Stimulated activated naive CD8-positive, alpha-beta T cell treated with anti-CD3 and anti-CD28 coated beads, Interleukin-15, Interleukin-2, amounts not matched to agents 100 U/mL and 50 U/mL, for 24 hours (primary cell): ENCODE measurements around the gene SAT1.

Source experiments
- ATAC-seq: fragments of 150-1000 bp; cut with Tn5 transposase; one replicate; pipeline ENCODE4 v1.10.0; 2021
- DNase-seq: peaks from one replicate; pipeline ENCODE4 v3.0.0; 2021

SAT1 gene

DNA sequence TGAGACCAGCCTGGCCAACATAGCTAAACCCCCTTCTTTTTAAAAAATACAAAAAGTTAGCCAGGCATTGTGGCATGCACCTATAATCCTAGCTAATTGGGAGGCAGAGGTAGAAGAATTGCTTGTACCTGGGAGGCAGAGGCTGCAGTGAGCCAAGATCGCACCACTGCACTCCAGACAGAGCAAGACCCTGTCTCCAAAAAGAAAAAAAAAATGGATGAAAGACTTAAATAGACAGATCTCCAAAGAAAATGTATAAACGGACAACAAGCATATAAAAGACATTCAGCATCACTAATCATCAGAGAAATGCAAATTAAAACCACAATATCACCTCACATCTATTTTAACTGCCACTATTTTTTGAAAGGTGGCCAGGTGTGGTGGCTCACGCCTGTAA, 6.6 kb upstream of the SAT1 start:
- DNase-seq (no peak), ATAC-seq (no peak)

DNA sequence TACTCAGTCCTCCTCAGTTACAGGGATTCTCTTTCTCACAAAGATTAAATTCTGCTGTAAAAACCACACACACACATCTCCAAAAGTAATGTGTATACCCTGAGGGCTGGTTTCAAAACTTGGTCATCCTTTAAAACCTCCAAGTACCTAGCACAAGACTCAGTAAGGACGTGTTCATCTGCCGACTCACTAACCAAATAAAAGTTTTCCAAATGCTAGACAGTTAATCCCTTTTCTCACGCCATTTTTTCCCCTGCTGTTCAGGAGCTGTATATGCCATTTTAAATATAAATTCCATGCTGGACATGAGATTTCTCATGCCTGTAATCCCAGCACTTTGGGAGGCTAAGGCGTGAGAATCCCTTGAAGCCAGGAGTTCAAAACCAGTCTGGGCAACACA, 3.9 kb upstream of the SAT1 start:
- no peak for ATAC-seq

DNA sequence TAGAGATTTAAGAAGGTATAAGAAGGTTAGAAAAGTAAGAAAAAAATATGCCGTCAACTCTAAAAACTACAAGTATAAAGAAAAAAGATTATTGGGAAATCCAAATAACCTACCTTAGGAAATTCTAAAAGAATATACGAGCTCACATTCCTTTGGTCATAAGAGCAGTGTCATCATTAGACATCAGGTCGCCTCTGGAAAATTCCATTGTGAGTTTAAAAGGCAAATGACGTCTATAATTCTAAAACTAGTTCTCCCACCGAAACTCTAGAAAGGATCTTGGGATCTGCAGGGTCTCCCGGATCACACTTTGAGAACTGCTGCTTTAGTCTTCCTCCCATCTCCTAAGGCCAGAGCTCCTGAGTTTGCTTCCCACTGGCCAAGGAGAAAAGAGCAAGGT, 518 bp upstream of the SAT1 start:
- no peak for DNase-seq

More for the DNA sequence above, 3.9 kb upstream of the SAT1 start:
- DNase-seq, result no peak

DNA sequence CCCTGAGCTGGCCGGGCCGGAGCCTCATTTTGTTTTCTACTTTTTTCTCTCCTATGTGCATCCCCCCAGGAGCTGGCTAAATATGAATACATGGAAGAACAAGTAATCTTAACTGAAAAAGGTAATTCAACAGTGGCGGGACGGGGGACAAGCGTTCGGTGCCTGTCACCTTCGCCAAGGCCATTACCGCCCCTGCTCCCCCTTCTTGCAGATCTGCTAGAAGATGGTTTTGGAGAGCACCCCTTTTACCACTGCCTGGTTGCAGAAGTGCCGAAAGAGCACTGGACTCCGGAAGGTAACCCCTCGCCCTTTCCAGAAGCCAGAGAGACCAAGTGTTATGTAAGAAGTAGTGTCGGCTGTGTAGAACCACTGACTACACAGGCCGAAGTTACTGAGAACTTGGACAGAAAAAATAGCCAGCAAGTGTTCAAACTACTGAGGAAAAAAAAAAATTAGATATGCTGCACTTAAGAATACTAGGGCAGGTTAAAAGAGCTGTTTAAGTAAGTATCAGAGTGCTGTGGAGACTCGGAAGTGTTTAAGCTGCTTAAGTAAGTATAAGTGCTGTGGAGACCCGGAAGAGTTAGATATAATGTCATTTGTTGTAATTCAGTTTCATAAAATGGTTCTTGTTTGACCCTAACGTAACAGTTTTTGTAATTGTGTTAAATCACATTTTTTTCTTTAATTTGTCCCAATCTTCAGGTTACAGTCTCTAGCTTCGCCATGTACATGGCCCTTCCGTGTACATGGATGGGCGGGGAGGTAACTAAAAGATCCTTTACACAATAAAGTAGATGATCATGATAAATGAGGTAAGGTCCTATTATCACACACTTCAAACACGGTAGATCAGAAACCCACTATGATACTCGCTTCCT, 856 bp downstream of the SAT1 start:
- DNase-seq (peak; percentile 15), ATAC-seq (no peak)

More for the DNA sequence above, 518 bp upstream of the SAT1 start:
- no peak for ATAC-seq

DNA sequence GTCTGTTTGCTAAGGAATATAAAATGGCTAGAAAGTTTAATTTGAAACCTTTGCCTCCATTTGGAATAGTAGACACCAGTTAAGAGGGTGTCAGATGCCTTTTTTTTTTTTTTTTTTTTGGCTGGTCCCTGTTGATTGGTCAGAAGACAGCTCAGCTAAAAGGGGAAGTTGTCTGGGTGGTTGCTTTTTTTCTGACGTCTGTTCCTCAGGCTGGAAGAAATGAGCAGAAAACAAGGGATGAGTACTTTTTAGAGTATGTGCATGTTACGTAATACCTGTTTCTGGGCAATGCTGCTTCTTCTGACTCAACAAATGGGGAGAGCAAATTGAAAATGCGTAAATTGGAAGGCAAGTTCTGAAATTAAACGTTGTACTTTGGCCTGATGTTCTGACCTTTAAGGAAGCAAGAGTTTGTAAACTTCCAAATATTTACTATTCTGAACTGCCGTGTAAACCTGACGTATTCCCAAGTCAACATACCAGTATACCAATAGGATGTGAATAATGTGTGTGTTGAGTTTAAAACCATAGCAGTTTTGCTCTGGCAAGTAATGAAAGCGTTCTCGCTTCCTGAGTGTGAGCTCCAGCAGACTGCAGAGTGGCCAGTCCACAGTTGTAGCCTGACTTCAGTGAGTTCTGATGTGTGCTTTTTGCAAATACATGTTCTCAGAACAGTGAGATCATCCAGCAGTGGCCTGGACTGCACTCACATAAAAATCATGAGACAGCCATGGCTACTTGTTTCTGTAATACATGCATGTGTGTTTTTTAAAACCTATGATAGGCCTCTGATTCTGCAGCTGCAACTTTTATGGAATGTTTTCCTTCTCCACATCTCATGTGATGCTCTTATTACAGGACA, 1.7 kb downstream of the SAT1 start:
- no peak for DNase-seq
- no peak for ATAC-seq

DNA sequence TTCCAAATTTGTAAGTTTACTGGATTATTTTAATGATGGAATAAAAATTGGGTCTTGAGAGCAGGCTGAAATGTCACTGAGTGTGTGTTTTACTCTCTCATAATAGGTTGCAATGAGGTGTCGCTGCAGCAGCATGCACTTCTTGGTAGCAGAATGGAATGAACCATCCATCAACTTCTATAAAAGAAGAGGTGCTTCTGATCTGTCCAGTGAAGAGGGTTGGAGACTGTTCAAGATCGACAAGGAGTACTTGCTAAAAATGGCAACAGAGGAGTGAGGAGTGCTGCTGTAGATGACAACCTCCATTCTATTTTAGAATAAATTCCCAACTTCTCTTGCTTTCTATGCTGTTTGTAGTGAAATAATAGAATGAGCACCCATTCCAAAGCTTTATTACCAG, 2.6 kb downstream of the SAT1 start:
- ATAC-seq (no peak), DNase-seq (no peak)

DNA sequence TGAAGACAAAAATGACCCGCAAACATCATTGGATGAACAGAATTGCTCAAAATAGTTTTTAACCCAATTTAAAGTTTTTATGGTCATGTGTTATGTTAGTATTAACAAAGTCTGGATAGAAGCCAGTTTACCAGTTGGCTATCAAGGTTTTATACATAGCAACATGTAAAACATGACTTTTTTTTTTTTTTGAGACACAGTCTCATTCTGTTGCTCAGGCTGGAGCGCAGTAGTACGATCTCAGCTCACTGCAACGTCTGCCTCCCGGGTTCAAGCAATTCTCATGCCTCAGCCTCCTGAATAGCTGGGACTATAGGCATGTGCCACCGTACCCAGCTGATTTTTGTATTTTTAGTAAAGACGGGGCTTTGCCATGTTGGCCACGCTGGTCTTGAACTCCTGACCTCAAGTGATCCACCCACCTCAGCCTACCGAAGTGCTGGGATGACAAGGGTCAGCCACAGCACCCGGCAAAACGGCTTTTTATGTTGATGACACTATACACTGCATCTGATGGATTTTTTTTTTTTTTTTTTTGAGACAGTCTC, 3.4 kb downstream of the SAT1 start:
- DNase-seq (no peak), ATAC-seq (no peak)

DNA sequence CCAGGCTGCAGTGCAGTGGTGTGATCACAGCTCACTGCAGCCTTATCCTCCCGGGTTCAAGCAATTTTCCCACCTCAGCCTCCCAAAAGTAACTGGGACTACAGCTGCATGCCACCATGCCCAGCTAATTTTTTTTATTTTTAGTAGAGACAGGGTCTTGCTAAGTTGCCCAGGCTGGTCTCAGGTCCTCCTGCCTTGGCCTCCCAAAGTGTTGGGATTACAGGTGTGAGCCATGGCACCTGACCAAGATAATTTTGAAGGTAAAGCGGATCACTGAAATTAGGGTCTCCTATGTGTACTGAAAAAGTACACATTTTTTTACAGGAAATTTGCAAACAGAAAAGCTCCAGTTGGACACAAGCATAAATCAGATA, 4.8 kb downstream of the SAT1 start:
- ATAC-seq (no peak), DNase-seq (no peak)

DNA sequence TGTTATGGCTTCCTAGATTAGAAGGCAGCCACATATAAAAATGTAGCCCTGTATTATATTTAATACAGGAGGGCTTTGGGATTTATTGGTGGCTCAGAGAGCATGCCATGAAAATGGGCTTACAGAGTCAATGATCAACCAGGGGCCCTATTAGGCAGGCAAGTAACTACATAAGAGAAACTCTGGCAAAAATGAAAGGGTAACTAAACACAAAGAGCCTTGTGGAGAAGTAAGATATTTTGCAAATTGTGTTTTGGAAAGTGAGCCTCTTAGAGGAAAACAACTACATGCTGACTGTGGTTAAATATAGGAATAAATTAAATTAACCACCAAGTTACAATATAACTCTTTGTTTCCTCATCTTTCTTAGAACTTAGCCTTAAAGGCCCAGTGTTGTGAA, 5.5 kb downstream of the SAT1 start:
- ATAC-seq (no peak), DNase-seq (no peak)

DNA sequence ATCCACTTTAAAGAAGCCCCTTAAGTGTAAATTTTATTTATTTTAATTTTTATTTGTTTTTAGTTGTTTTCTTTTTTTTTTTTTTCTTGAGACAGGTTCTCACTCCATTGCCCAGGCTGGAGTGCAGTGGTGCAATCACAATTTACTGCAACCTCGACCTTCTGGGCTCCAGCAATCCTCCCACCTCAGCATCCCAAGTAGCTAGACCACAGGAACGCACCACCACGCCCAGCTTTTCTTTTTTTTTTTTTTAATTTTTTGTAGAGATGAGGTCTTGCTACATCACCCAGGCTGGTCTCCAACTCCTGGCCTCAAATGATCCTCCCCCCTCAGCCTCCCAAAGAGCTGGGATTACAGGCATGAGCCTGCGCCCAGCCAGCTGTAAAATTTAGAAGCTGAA, 6.0 kb downstream of the SAT1 start:
- DNase-seq (no peak), ATAC-seq (no peak)

DNA sequence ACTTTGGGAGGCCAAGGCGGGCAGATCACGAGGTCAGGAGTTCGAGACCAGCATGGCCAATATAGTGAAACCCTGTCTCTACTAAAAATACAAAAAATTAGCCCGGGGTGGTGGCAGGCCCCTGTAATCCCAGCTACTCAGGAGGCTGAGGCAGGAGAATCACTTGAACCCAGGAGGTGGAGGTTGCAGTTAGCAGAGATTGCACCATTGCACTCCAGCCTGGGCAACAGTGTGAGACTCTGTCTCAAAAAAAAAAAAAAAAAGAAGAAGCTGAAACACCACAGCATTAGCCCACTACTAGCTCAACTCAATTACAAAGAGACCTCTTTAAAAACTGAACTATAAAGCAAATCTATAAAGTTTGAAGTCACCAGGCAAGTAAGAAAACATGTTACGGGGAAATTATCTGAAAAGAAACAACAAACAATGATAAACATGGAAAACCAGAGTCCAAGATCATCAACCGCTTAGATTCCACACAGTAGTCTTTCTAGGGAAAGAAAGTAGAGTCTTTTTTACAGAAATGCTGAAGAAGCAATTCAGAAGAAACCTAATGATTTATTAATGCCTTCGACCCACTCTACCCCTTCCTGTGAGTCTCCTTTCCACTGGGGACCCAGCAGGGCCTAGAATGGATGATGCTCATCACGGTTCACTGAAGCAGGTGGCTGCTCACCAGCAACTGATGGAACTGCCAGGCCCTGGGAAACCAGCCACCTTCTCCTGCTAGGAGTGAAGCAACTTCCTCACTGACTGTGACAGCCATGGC, 6.6 kb downstream of the SAT1 start:
- ATAC-seq, result no peak
- no peak for DNase-seq

DNA sequence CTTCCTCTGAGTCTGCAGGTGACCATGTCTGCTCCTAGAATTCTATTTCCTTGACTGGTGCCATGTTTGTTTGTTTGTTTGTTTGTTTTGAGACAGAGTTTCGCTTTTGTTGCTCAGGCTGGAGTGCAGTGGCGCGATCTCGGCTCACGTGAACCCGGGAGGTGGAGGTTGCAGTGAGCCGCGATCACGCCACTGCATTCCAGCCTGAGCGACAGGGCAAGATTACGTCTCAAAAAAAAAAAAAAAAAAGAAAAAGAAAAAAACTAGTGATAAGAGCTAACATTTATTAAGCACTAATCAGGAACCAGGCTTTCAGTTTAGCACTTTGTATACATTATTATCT, 7.2 kb downstream of the SAT1 start:
- no peak for ATAC-seq
- no peak for DNase-seq

DNA sequence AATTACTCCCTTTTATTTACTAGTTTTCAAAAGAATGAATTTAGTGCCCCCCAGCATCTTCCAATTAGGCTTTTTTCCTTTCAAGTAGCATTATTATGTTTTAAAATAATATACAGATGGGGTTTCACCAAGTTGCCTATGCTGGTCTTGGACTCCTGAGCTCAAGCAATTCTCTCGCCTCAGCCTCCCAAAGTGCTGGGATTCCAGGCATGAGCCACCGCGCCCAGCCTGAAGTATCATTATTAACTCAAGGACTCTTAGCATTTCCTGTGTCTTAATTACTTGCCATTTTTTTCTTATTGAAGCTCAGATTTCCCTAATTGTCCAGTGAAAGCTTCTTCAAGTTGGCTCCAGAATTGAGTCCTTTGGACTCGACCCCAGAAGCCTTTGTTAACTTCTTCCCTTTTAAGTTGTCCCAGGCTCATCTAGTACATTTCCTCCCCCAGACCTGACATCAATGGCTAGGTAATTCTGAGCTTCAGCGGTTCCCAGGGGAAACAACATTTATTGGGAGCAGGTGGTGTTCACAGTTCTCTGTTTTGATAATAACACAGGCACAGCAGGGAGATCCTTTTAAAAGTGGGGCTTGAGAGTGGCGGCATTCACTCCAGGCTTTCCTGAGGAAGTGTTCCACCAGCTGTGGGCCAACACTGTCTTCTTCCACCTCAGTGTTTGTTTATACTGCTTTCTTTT, 10.0 kb downstream of the SAT1 start:
- ATAC-seq, result no peak
- DNase-seq, result no peak

DNA sequence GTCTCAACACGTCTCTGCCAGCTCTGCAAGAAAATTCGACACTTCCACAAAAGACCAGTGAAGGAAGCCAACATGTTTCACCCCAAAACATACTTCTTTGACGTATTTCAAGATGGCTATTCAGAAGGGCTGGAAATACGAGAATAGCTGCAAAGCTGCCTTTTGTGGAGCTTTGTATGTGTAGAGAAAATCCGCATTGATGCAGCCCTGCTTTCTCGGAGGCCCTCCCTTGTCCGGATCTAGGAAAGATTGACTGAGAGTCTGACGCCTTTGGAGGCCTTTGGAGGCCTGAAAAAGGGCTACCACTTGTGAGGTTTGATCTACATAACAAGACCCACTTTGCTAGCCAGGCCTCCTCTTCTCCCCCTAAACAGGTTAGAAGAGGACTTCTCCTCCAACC, 12.2 kb downstream of the SAT1 start:
- ATAC-seq, result no peak
- no peak for DNase-seq

DNA sequence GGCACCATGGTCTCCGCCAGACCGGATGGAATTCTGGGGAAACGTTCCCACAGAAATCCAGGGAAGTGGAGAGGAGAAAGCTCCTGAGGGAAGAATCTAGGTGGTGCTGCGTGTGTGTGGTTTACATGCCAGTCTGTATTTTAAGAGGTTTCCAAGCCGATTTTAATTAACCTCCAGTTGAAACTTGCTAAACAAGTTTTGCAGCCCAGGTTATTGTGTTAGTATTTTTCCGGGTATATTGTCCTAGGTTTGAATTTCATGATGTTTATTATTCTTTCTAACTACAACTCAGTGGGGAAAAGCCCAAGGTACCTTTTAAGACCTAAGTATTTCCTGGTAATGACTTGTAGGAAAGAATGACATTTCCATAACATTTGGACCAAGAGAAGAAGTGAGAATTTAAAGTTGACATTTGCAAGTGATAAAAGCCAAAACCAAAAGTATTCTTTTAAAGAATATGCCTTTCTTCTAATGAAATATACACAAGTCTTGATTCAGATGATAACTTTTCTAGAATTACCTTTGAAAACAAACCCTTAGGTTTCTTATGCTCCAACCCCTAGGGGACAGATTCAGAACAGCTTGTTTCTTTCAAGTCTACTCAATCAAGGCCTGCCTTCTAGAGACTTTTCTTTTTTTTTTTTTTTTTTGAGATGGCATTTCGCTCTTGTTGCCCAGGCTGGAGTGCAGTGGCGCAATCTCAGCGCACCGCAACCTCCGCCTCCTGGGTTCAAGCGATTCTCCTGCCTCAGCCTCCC, 14.6 kb downstream of the SAT1 start:
- DNase-seq (no peak), ATAC-seq (peak; percentile 86)

DNA sequence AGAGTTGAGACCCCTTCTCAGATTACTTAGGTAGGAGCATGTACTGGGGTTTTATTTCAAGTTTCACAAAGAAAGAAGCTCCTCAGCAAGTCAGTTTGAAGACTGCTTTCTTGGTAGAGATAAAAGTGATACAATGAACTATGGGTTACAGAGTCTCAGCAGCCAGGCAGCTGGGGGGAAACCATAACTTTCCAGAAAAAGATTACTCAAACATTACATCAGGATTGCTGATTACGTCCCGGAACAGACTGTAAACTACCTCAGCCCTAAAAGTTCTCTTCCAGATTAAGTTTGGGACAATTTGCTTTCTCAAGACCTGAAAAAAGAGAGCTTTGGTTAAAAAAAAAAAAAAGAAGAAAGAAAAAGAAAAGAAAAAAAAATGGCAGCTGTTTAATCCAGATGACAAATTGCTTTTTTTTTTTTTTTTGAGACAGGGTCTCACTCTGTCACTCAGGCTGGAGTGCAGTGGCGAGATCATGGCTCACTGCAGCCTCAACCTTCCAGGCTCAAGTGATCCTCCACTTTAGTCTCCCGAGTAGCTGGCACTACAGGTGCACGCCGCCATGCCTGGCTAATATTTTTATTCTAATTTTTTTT, 16.6 kb downstream of the SAT1 start:
- ATAC-seq (no peak), DNase-seq (no peak)

DNA sequence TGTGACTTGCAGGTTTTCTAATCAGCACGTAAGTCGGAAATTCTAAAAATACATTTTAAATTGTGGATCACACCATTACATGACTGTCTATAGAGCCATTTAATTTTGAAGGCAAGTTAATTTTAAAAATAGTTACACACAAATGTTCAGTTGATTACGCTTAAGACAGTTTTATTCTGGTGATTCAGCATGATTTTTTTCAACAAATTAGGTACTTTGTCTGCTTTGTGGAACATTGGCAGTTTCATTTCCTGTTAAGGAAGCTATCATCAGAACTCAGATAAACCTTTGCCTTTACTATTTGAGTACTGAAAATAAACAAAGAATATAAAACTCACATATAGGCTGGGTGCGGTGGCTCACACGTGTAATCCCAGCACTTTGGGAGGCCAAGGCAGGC, 19.5 kb downstream of the SAT1 start:
- DNase-seq (no peak), ATAC-seq (no peak)

DNA sequence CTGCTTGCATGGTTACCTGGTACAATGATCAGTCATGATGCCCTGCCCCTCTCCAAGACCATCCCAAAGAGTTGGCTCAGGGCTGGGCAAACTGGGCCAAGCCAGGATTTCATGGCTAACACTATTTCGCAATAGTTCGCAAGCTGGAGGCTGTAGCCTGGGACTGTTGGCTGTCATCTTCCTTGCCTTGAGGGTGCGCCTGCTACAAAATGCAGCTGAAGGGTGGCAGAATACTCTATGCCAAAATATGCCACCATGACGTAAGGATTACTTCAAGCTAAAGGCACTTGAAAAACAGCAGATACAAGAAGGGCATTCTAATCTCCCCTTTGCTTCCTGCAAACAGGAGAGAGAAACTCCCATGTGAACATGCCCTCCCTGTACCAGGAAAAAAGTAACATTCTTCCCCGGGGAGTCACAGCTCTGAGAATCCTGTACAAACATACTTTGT, 21.0 kb downstream of the SAT1 start:
- no peak for ATAC-seq
- DNase-seq, result no peak

DNA sequence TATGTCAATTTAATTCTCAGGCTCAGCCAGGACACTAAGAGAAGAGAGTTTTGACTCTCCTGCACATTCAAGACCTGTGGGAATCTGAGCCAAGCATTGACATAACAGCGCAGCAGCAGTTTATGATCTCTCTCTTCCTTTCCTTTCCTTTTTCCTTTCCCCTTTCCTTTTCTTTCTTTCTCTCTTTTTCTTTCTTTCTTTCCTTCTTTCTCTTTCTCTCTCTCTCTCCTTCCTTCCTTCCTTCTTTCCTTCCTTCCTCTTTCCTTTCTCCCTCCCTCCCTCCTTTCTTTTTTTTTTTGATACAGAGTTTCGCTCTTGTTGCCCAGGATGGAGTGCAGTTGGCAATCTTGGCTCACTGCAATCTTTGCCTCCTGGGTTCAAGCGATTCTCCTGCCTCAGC, 21.6 kb downstream of the SAT1 start:
- no peak for DNase-seq
- ATAC-seq, result no peak

DNA sequence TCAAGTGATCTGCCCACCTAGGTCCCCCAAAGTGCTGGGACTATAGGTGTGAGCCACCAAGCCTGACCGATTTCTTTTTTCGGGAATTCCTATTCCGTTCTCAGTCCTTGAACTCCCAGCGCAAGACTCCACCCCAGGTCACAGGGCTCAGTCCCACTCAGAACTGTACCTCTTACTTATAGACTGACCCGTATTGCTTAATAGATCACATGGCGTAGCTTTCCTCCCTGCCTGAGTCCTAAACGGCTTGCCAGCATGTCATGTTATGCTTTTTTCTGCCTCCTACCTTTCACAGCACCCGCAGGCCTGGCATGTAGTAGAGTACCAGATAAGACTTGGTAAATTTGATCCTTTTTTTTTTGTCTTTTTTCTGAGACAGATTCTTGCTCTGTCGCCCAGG, 22.4 kb downstream of the SAT1 start:
- ATAC-seq (no peak), DNase-seq (no peak)

DNA sequence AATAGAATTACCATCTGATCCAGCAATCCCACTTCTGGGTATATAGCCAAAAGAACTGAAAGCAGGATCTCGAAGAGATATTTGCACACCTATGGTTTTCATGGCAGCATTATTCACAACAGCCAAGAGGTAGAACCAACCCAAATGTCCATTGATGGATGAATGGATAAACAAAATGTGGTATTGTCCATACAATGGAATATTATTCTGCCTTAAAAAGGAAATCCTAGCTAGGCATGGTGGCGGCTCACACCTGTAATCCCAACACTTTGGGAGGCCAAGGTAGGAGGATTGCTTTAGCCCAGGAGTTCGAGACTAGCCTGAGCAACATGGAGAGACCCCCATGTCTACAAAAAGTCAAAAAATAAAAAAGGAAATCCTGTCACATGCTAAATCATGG, 27.3 kb downstream of the SAT1 start:
- ATAC-seq (no peak), DNase-seq (no peak)
